HepG2 (cell line): ENCODE results near the gene PTCRA. TPM values are rescaled to one million over a fixed set of nuclear protein-coding genes. Genes with fewer than 3 reads are reported as not detected.

Experiments used
- ATAC-seq: fragments of 200-7000 bp; cut with Tn5 transposase; 3 replicates; pipeline ENCODE4 v1.9.1; 2020; ENCODE audit warnings: mild to moderate bottlenecking, moderate library complexity
- BruUV-seq: library from RNA; stranded (reverse); fragments of 400-500 nt; replicated peaks from 2 replicates; lab custom pipeline; 2021; lab: Mats Ljungman, UMichigan
- CTCF ChIA-PET: fragments of 300-600 bp; formaldehyde crosslinking; extraction: SDS; loops from one replicate; lab custom pipeline; 2021; ENCODE audit warnings: low total read pairs, inconsistent platforms, low intra/inter-chr PET ratio; lab: Yijun Ruan, JAX
- POLR2A ChIA-PET: fragments of 350-600 bp; sonication (Branson Sonifier 250); formaldehyde crosslinking; loops from one replicate; lab custom pipeline; 2020; ENCODE audit warnings: antibody characterized with exemption, inconsistent platforms; lab: Yijun Ruan, JAX
- DNase-seq: peaks from one replicate; pipeline ENCODE4 v3.0.0-alpha.2; 2015; ENCODE audit warnings: low spot score
- FAIRE-seq: peaks from 3 replicates; lab custom pipeline; 2011; peaks lifted over from hg19 to GRCh38; lab: Jason Lieb, UNC
- H2AFZ ChIP-seq: one replicate; pipeline ENCODE4 v1.6.1; 2011; ENCODE audit warnings: low read length, inconsistent platforms
- H3K27ac ChIP-seq: fragments of 300-600 bp; 3 replicates; pipeline ENCODE4 v1.8.0; 2011; ENCODE audit warnings: mixed run types, mild to moderate bottlenecking, mixed read lengths, low read length, inconsistent platforms; ENCODE audit not compliant: insufficient read depth; ENCODE audit errors: extremely low read length
- H3K27me3 ChIP-seq, 2 experiments: fragments of 200-600 bp in 1 of 2; 2 replicates in 1 of 2; 3 replicates in 1 of 2; pipeline versions ENCODE4 v1.6.0 to v1.8.0; 2011; ENCODE audit warnings: low read length in 2 of 2, mild to moderate bottlenecking in 2 of 2, moderate library complexity in 2 of 2, inconsistent platforms in 1 of 2; ENCODE audit not compliant: insufficient read depth in 2 of 2, control insufficient read depth in 1 of 2
- H3K36me3 ChIP-seq, 2 experiments: fragments of 200-600 bp in 1 of 2; replicated peaks in 1 of 2; 2 replicates in 1 of 2; 3 replicates in 1 of 2; pipeline versions ENCODE4 v1.5.1 to v1.8.0; 2011; ENCODE audit warnings: low read length in 2 of 2, inconsistent platforms in 1 of 2; ENCODE audit not compliant: insufficient read depth in 2 of 2, control insufficient read depth in 1 of 2
- H3K4me1 ChIP-seq: 2 replicates; pipeline ENCODE4 v1.5.1; 2012; ENCODE audit warnings: low read length, inconsistent platforms; ENCODE audit not compliant: insufficient read depth
- H3K4me2 ChIP-seq: 2 replicates; pipeline ENCODE4 v1.6.0; 2011; ENCODE audit warnings: low read depth, low read length, inconsistent platforms
- H3K4me3 ChIP-seq, 3 experiments: fragments of 200-600 bp in 1 of 3; sonication (generic), shearing (Covaris generic) in 1 of 3; replicated peaks in 1 of 3; 2 replicates each; pipeline ENCODE4 v1.5.1; 2011 to 2016; ENCODE audit warnings: low read length in 3 of 3, inconsistent platforms in 2 of 3, low read depth in 2 of 3, mild to moderate bottlenecking in 2 of 3, control low read depth in 1 of 3, mixed read lengths in 1 of 3; ENCODE audit not compliant: insufficient read depth in 1 of 3
- H3K79me2 ChIP-seq: one replicate; pipeline ENCODE4 v1.6.1; 2011; ENCODE audit warnings: low read length, inconsistent platforms; ENCODE audit not compliant: insufficient read depth
- H3K9ac ChIP-seq: 2 replicates; pipeline ENCODE4 v1.6.0; 2011; ENCODE audit warnings: mild to moderate bottlenecking, low read depth, low read length, inconsistent platforms; ENCODE audit not compliant: insufficient read depth
- H3K9me3 ChIP-seq: 2 replicates; pipeline ENCODE4 v1.5.1; 2012; ENCODE audit warnings: mild to moderate bottlenecking, low read length
- H4K20me1 ChIP-seq: 2 replicates; pipeline ENCODE4 v1.6.0; 2011; ENCODE audit warnings: inconsistent platforms, mild to moderate bottlenecking, low read length, moderate library complexity; ENCODE audit not compliant: insufficient read depth
- TCF12 ChIP-seq, 2 experiments: fragments of 450-650 bp in 1 of 2; sonication (generic) in 1 of 2; formaldehyde crosslinking in 1 of 2; IDR thresholded peaks; 2 replicates each; pipeline versions ENCODE4 v1.6.1 to v1.8.0; 2017 to 2022; ENCODE audit warnings: antibody characterized with exemption in 1 of 2, mild to moderate bottlenecking in 1 of 2, missing genetic modification reagents in 1 of 2, moderate library complexity in 1 of 2
- ZNF678 ChIP-seq: sonication (generic); formaldehyde crosslinking; IDR thresholded peaks from 2 replicates; pipeline ENCODE4 v1.4.0; 2020; ENCODE audit warnings: mild to moderate bottlenecking, missing genetic modification reagents
- WGBS: methylation state at CpG from one replicate; pipeline ENCODE4 v1.1.6; 2017; ENCODE audit warnings: low lambda C conversion rate; 5-methylcytosine and 5-hydroxymethylcytosine counted together
- in situ Hi-C: cut with HindIII; loops from 2 replicates; pipeline ENCODE4 v1.10.0; 2017; ENCODE audit warnings: low pct_unique_long_range_greater_than_20kb; ENCODE audit not compliant: extremely low pct_ligation_motif_present
- intact Hi-C: fragments of 100-400 bp; cut with micrococcal nuclease; formaldehyde crosslinking; loops from one replicate; pipeline ENCODE4 v1.10.0; 2022; ENCODE audit not compliant: unreplicated experiment
- polyA plus RNA-seq, 8 experiments: library from polyadenylated mRNA; depleted of rRNA in 3 of 8; stranded (reverse) in 7 of 8; unstranded in 1 of 8; fragments of >200 nt; fragmentation: Illumina TruSeq in 4 of 8; extraction: Trizol in 4 of 8; gene quantifications; 2 replicates each; pipeline versions ENCODE4 v1.2.1 to v1.2.3, GENCODE V29; 2011 to 2016; ENCODE audit warnings: low read depth in 4 of 8, missing spikeins in 1 of 8, mixed read lengths in 1 of 8; ENCODE audit not compliant: insufficient read depth in 1 of 8
- total RNA-seq, 5 experiments: library from RNA; depleted of rRNA; stranded (reverse); fragments of >200 nt; fragmentation: Illumina TruSeq; extraction: Trizol; gene quantifications; 2 replicates each; pipeline ENCODE4 v1.2.3, GENCODE V29; 2016; ENCODE audit warnings: low read depth in 1 of 5
- TF ChIP-seq, protein P1 (sequence below): sonication (generic); formaldehyde crosslinking; IDR thresholded peaks from 2 replicates; pipeline ENCODE4 v1.4.0; 2020; ENCODE audit warnings: mild to moderate bottlenecking, missing genetic modification reagents
- TF ChIP-seq, protein P2 (sequence below): sonication (generic); formaldehyde crosslinking; IDR thresholded peaks from 2 replicates; pipeline ENCODE4 v1.5.1; 2020; ENCODE audit warnings: mild to moderate bottlenecking, missing genetic modification reagents, moderate library complexity

Gene PTCRA
- total and polyA plus RNA-seq, 2 of the 13 experiments (the other 11 are each of a cell fraction or from before 2014, with no cell fraction given): not detected

DNA sequence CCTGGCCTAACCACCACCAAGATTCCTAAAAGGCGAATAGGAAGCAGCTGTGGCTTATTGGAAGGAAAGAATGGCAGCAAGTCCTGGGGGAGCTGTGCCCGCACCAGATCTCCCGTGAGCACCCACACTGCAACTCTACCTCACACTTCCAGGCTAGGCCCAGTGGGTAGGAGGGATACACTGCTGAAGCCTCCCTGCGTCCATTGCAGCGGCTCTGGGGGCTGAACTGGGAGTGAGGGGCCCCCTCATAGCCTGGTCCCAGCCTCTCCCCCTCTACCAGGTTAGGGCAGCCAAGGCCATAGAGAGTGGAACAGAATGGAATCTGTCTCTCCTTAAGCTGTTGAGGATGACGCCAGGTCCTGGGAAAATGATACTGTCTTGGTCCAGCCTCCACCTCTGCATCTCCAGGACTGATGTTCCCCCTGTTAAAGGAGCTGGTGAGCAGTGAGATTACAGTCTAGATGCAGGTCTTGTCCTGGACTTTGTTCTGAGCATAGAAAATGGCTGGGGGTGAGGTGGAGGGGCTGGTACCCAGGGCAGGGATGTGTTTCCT, 24.7 kb downstream of the PTCRA start:
- ATAC-seq: no peak
- H3K36me3 ChIP-seq: peaks cover 8 to 27% of the 10 kb centered on the region in 2 experiments
- H3K79me2 ChIP-seq: no peaks in the 10 kb centered on the region
- POLR2A ChIA-PET: interaction anchor here (0.6 to 5.0 kb wide), 7 partner anchors 11 to 1348 kb away, joined by 3 to 56 read pairs (median 4); partner anchors contain the start of genes CNPY3, GNMT, KLHDC3 and PEX6
- CTCF ChIA-PET: no interaction called here
- WGBS: 97% methylated on average over 6 of the region's 6 CpGs
- no peaks in the 10 kb centered on the region for H3K27me3 ChIP-seq
- in situ Hi-C loops: no loop called here
- no TSS peak for BruUV-seq
- TF ChIP-seq, protein P1, sequence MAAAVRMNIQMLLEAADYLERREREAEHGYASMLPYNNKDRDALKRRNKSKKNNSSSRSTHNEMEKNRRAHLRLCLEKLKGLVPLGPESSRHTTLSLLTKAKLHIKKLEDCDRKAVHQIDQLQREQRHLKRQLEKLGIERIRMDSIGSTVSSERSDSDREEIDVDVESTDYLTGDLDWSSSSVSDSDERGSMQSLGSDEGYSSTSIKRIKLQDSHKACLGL: 0 out of 2 replicates have a peak, but pooled peaks have one; percentile 36
- no peak for TF ChIP-seq TCF12 (IDR thresholded peaks at IDR 0.05)
- 0 out of 2 replicates have a peak, but pooled peaks have one; percentile 35 for TF ChIP-seq TCF12 (CRISPR knock-in tag; IDR thresholded peaks at IDR 0.05)
- TF ChIP-seq, protein P2, sequence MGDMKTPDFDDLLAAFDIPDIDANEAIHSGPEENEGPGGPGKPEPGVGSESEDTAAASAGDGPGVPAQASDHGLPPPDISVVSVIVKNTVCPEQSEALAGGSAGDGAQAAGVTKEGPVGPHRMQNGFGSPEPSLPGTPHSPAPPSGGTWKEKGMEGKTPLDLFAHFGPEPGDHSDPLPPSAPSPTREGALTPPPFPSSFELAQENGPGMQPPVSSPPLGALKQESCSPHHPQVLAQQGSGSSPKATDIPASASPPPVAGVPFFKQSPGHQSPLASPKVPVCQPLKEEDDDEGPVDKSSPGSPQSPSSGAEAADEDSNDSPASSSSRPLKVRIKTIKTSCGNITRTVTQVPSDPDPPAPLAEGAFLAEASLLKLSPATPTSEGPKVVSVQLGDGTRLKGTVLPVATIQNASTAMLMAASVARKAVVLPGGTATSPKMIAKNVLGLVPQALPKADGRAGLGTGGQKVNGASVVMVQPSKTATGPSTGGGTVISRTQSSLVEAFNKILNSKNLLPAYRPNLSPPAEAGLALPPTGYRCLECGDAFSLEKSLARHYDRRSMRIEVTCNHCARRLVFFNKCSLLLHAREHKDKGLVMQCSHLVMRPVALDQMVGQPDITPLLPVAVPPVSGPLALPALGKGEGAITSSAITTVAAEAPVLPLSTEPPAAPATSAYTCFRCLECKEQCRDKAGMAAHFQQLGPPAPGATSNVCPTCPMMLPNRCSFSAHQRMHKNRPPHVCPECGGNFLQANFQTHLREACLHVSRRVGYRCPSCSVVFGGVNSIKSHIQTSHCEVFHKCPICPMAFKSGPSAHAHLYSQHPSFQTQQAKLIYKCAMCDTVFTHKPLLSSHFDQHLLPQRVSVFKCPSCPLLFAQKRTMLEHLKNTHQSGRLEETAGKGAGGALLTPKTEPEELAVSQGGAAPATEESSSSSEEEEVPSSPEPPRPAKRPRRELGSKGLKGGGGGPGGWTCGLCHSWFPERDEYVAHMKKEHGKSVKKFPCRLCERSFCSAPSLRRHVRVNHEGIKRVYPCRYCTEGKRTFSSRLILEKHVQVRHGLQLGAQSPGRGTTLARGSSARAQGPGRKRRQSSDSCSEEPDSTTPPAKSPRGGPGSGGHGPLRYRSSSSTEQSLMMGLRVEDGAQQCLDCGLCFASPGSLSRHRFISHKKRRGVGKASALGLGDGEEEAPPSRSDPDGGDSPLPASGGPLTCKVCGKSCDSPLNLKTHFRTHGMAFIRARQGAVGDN (CRISPR knock-in tag): 0 out of 2 replicates have a peak, but pooled peaks have one; percentile 23
- no peak for TF ChIP-seq ZNF678
- intact Hi-C loops: no loop called here
- H2AFZ ChIP-seq: no peak overlapping the region
- no peak for FAIRE-seq
- H3K27ac ChIP-seq: peak overlapping the region; percentile 81
- no peaks in the 10 kb centered on the region for H4K20me1 ChIP-seq
- H3K4me2 ChIP-seq: no peak overlapping the region
- H3K9ac ChIP-seq: no peak overlapping the region
- H3K9me3 ChIP-seq: no peaks in the 10 kb centered on the region
- peaks cover 64% of the 10 kb centered on the region for H3K4me1 ChIP-seq
- H3K4me3 ChIP-seq: no peak overlapping the region
- DNase-seq: no peak
